CD4-positive, alpha-beta T cell treated with Interleukin-4 for 4 hours (primary cell): ENCODE data around the gene CSTF1.
"Not testable (repeated sequence)": the region's sequence is repeated elsewhere in the genome, so short reads cannot be mapped to it uniquely, and the experiment has no call there.

ENCODE experiments used
- DNase-seq: peaks from one replicate; pipeline ENCODE4 v3.0.0-alpha.2; 2020

Gene CSTF1

DNA sequence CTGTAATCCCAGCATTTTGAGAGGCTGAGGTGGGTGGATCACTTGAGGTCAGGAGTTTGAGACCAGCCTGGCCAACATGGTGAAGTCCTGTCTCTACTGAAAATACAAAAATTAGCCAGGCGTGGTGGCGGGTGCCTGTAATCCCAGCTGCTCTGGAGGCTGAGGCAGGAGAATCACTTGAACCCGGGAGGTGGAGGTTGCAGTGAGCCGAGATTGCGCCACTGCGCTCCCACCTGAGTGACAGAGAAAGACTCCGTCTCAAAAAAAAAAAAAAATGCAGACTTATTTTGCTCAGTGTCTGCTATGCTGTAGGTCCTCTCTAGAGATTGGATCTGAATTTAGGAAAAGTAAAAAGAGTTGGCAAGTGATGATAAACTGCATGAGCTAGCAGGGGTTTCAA, 18.8 kb downstream of the CSTF1 start:
- not testable (repeated sequence) for DNase-seq

DNA sequence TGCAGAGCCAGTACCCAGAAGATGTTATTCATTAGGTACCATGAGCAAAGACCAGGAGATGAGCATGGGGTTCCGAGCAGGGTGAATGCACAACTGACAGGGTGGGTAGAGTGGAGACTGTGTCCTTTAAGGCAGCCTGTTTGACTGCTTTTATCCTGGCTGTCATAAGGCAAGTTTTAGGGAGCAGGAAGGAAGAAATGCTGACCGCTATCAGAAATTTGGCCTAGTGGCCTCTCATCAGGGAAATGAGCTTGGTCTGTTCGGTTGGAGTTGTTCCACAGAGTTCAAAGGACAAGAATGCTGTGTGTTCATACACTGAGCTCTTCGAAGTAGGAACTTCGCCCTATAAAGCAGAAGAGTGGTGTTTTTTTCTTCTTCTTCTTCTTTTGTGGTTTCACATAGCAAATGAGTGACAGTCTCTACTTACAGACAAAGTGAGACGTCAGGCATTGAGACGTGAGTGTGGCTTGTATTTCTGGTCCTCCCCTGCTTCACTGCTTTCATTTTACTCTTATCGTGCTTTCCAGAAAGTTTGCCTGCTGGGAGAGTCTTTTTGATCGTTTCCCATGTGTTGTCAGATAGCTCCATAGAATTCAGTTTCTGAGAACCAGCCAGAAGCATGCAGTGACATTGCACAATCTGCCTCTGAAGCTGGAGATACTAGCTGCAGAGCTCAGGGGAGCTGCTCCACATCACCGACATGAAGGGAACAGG, 19.5 kb downstream of the CSTF1 start, which contains the start of gene CASS4:
Gene CASS4, plus strand, starts transcription at position 502 of the 714 bp plus-strand sequence. Its CDS starts 199 bp downstream, at position 701.
- peak; percentile 57 for DNase-seq

DNA sequence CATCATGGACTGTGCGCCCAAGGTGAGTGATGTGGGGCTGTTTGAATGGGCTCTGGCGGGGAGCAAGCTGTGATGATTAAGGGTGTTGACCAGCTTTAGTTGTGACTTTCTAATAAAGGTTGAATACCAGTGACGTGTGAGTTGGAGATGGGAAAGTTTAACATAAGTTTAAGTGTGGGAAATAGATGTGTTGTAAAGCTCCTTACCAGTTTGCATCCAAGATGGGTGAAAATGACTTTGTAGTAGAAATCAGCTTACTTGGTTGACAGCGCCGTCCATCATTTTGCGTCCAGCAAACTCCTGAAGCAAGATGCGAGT, 20.0 kb downstream of the CSTF1 start:
- DNase-seq = no peak

DNA sequence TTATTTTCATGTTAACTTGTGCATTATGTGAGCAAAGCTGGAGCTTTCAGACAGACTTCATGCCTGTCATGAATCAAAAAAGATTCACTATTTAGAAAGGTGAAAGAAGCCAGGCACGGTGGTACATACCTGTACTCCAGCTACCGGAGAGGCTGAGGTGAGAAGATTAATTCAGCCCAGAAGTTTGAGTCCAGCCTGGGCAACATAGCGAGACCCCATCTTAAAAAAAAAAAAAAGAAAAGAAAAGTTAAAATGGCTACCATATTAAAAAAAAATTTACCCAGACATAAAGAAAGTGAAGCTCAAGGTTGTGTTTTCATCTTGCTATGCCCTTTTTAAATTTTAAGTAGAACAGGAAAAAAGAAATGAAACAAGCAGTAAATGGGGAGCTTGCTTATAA, 20.5 kb downstream of the CSTF1 start:
- no peak for DNase-seq

DNA sequence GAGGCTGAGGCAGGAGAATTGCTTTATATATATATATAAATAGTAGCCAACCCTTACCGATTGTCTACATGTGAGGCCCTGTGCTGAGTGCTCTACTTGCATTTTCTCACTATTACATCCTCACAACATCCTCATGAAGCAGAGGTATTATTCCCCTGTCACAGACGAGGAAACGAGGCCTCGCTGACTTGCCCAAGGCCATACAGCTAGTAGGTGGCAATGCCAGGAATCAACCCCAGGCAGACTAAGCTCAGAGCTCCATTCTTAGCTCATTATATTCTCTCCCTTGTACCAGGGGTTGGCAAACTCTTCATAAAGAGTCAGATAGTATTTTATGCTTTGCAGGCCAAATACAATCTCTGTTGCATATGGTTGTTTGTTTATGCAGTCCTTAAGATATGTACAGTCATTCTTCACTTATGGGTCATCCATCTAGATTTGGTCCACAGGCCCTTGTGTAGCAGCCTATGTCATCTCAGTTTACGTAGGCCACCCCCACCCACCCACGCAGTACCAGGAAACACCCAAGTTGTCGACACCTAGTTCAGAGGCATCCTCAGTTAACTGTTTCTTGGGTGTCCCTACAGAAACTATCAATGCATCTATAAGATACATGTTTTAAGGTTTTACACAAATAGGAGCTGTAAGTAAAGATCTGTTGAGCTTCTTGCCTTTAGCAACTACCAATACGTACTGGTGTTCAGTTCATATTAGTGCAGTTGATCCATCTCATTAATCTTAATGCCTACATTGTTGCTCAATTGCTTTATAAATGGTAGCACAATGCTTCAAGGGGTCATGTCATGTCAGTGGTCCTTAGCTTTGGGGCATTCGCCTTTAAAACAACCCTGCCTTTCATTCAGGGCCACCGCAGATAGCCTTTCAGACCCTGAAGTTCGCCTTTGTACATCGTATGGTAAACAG, 22.7 kb downstream of the CSTF1 start:
- peak; percentile 61 for DNase-seq

DNA sequence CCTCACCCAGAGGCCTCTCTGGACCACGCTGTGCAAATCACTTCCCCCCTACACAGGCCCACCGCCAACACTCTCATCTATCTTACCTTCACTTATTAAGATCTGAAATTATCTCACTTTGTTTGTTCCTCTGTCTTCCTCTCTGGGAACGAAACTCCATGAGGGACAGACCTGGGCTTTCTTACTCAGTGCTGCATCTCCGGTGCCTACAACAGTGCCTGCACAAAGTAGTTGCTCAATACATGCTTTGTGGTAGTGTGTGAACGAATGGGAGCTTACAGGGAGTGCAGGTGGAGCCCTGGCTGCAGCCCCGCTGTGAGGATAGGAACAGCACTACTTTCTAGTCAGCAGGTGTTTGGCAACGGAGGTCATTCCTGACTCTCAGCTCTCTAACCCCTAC, 25.0 kb downstream of the CSTF1 start:
- no peak for DNase-seq

DNA sequence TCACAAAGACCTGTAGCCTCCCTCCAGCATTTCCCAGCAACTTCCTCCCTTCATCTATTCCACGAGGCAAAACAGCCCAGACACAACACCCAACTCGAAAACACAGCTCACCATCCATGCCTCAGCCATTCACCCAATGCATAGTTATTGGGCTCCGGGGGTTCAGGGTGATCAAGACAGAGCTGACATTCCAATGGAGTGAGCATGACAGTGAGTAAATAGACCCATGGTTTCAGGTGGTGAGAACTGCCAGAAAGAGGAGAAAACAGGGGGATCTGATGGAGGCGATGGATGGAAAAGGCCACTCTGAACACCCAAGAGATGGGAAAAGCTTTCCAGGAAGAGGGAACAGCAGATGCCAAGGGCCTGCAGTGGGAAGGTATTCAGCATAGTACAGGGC, 25.5 kb downstream of the CSTF1 start:
- no peak for DNase-seq

DNA sequence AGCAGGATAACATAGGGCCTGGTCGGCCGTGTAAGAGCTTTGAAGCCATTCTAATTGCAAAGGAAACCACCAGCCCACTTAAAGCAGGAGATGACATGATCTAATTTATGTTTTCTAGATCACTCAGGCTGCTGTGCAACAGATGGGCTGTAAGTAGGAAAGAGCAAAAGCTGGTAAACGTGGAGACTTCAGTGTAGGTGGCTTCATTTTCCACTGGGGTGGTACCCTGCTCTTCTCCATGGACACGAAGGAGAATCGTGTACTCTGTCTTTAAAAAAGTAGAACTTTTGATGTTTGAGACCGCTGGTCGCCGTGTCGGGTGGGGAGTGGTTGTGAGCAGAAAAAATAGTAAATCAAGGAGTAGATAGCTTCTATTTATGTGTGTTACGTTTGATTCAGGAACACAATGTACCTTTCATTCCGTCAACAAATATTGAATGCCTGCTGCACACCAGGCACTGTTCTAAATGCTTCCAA, 26.0 kb downstream of the CSTF1 start:
- DNase-seq = peak; percentile 33

DNA sequence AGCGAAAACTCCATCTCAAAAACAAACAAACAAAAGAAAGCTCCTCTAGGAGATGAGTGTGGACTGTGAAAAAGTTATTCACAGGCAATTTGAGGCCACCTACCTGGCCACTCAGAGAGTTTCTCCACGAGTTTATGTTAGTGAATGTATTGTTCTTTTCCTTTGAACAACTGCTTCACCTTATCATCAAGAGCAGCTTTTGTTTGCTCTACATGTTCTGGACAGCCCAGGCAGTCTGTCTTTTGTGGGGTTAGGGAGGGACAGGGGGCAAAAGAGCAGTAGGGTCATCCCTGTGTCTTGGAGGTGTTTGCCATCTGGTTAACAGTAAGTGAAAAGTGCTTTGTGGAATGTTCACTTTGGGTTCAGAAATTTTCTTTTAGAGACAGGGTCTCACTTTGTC, 27.6 kb downstream of the CSTF1 start:
- no peak for DNase-seq

DNA sequence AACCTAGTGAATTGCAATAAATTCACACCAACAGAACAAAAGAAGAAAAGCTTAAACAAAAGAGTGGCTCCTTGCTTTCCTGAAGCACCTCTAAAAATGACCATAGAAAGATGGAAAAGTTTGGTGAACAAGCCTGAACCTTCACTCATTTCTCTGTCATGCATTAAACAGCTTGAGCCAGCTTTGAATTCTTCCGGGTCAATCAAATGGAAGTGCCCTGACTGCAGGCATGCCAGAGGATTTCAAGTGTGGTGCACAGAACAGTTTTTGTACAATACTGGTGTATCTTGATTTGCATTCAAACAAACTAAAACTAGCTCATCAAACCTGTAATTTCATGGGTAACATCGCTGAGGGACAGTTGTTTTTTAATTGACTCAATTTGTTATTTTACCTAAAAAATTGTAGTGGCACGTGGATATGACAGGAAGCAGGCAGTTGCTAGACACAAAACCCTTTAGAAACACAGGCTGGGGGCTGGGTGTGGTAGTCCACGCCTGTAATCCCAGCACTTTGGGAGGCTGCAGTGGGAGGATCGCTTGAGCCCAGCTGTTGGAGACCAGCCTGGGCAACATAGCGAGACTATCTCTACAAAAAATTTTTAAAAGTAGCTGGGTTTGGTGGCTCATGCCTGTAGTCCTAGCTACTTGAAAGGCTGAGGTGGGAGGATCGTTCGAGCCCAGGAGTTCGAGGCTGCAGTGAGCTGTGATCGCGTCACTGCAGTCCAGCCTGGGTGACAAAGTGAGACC, 28.7 kb downstream of the CSTF1 start:
- DNase-seq = no peak

DNA sequence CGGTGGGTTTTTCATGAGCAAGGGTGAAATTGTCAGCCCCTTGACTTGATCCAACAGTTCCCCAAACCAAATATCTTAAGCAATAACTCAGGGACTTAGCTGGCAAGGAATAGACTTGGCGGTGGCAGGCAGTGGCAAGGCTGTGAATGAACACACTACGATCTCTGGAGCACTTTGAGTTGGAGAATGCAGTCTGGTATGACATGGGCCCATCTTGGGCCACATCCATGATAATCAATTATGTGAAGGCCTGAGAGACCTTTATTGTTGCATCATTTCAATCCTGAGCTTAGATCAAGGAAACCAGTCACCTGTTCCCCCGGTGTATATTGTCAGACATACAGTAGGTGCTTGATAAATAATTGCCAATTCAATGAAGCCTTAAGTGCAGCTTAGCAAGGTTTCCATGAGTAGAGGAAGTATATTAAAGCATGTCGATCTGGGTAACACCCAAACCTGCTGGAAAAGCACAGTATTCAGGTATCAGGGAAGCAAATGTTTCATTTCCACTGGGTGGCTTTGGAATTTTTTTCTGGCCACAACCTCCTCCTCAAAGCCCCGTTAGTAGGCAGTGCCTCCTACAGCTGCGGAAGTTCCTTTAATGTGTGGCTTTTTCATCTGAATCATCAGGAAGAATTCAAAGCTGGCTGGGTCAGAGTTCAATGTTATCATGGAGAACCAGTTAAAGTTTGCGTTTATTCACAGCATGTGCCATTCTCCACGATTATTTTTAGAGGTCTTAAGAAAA, 29.8 kb downstream of the CSTF1 start:
- no peak for DNase-seq

DNA sequence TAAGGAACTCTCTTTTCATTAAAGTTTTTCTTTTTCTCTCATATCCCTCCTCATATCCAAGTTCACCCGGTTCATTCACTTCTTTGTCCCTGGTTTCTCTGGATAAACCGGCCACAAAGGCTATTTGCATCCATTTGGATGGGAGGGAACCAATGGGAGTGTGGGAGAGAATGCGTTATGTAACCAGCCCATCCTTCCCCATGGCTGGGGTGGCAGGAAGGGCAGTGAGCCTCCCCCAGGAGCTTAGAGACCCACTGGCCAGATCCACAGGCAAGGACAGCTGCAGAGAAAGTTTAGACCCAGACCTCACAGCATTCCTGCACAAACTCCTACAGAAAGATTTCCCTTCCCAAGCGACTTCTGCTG, 30.4 kb downstream of the CSTF1 start:
- no peak for DNase-seq

DNA sequence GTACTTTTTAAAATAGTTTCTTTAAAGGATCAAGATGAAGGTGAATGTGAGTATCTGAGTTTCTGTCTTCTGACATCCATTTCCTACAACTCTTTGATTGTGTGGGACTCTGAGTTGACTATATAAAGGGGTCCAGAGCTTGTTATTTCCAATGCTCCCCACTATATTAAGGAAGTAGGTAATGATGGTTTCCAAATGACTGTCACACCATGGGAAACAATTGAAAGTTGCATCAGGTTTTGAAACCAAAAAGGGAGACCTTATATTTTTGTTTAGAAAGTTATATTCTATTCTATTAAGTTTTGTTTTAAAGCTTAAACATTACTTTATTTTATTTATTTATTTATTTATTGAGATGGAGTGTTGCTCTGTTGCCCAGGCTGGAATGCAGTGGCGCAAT, 30.8 kb downstream of the CSTF1 start:
- no peak for DNase-seq

DNA sequence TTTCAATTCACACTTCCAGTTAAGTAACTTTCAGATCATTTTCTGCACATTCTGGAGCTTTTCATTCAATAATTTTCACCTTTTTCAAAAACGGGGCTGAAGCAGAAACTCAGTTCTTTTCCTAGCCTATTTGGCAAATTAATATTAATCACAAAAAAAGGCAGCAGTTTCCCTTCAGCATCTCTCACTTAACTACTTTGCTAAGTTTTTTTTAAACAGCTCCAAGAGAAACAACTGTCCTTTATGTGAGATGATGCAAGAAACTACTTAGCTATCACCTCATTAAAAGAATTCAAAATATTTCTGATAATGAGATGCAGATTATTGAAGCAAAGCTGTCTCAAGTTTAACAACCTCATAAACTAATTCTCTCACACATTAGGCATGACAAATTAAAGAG, 31.4 kb downstream of the CSTF1 start:
- DNase-seq = no peak

DNA sequence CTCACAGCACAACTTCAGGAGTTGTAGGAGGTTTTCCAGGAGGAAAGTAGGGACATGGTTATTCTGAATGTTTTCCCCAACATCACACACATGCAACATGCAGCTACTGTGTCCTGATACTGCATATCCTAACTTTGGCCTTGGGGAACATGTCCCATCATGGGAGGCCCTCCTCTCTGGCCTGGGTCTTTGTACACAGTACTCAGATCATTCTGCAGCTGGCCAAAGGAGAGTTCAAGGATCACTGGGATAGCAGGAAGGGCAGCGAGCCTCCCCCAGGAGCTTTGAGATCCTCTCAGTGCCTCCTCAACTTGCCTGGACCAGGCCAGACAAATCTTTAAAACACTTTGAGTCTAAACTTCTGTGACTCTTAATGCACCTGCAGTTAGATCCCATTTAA, 32.5 kb downstream of the CSTF1 start:
- DNase-seq = no peak

DNA sequence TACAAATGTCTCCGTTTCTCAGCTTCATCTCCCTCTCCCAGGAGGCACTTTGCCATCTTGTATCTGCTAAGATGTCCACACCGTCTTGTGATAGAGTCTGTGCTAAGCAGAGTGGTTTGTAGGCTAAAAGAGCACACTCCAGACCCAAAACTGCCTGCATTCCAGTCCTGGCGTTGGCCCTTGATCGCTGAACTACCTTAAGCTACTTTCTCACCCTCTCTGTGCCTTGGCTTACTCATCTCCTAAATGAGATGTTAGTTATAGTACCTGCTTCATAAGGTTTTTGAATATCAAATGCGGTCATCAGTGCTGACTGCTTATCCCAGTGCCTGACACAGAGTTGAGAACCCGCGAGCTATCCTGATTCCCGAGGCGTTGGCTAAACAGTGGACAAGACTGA, 33.6 kb downstream of the CSTF1 start:
- DNase-seq = no peak

DNA sequence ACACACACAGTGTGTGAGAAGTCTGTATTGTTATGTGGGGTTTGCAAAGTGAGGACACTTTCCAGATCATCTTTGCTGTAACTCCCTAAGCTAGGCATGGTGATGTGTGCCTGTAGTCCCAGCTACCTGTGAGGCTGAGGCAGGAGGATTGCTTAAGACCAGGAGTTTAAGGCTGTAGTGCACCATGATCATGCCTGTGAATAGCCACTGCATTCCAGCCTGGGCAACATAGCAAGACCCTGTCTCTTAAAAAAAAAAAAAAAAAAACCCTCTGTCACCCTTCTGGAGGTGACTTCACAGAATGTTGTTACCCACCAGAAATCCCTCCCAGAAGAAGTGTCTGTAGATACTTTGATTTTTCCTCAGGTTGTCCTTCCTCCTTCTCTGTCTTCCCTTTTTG, 34.5 kb downstream of the CSTF1 start:
- DNase-seq = no peak

DNA sequence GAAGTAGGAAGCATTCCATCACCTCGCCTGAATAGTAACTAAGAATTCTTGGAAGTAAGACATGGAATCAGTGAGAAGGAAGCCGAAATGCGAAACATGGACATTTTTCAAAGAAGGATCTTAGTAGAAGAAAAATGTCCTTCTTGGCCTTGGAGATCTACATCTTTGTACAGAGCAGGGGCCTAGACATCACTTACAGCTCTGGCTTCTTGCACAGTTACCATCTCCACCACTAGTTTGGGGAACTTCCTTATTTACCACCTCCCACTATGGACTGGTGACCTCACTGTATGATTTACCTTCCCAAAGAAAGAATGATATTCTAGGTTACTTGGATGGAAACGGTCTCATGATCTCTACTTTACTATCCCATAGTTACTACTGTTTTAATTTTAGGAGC, 35.4 kb downstream of the CSTF1 start:
- no peak for DNase-seq

DNA sequence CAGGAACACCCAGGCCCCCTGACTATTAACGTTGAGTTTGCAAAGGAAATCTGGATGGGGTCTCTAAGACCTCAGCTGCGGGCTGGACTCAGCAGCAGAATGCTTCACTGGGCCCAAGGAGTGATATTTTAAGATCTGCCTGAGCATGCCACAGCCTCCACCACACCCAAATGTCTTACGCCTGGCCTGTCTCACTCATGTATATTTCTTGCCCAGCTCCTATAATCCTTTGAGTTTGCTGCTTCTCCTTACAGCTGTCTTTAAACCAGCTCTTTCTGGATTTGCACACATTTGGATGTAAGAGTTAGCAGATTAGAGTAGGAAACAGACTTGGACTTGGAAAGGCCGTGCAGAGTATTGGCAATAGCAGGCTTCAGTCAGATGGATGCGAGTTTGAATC, 36.0 kb downstream of the CSTF1 start:
- DNase-seq = no peak

DNA sequence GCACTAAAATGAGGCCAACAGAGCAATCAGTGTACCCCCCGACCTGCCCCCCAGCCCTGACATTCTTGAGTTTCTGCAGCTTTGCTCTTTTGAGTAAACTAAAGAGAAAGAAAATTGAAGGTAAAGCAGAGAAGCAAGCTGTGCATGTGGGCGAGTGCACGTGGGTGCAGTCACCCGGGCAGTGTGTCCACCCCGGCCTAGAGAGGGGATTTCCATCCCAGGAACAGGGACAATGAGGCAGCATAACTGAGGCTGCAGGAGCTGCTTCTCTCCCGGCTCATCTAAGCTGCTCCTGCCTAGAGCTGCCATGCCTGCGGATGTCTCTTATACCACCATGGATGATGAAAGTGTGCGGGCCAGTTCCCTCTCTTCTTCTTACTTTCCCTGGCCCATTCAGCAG, 36.4 kb downstream of the CSTF1 start:
- DNase-seq = no peak

DNA sequence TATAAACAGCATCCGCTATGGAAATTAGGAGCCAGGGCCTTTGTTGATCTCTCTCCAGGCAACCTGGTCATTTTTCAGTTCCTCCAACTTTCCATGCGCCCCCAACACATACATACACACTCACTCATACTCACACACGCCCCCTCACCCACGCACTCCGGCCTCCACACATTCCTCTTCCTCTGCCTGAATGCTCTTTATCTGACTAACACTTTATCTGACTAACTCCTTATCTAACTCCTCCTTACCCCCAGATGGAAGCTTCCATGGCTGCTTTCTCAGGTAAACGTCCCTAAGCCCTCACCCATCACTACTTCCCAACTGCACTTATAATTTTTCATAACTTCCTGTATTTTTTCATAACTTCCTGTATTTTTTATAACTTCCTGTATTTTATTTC, 37.1 kb downstream of the CSTF1 start:
- DNase-seq = no peak

DNA sequence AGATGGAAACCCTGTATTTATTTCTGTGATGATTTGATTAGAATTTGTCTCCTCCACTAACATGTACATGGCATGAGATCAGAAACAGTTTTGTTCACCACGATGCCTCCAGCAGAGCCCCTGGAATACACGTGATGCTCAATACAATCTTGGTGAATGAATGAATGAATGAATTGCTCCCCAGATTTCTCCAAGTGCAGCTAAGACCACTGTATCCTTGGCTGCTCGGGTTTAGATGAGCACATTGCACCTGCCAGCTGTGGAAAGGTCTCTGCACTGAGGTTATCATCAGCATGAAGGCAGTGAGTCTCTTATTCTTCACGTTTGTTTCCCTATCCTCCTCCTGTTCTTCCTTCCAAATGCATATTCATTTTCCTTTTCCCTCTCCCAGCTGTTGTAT, 37.5 kb downstream of the CSTF1 start:
- no peak for DNase-seq

DNA sequence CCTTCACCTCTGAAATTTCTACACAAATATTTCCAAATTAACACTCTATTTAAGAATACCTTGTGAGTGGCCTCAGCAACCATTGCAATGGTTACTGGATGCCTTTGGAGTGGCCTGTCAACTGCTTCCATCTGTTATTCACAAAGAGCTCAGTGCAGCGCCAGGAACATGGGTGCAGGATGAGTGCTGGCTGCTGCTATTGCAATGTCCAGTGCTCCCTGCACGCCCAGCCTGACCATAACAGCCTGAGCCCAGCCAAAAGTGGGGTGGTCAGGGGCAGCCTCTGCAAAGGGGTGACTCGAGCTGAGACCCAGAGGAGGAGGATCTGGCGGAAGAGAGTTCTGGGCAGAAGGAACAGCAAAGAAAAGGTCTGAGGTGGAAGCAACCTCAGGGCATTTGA, 38.0 kb downstream of the CSTF1 start:
- DNase-seq = no peak
